Neutrophil (primary cell): Measurements from ENCODE around the gene PTGDS.

Experiments used
- H3K27ac ChIP-seq: fragments of 200-600 bp; sonication (generic); 2 replicates; pipeline ENCODE4 v1.5.1; 2016; ENCODE audit warnings: mild to moderate bottlenecking, moderate library complexity
- H3K27me3 ChIP-seq: fragments of 200-600 bp; sonication (generic); 2 replicates; pipeline ENCODE4 v1.6.0; 2016; ENCODE audit warnings: mild to moderate bottlenecking
- H3K36me3 ChIP-seq: fragments of 200-600 bp; sonication (generic); 2 replicates; pipeline ENCODE4 v1.5.1; 2017
- H3K4me1 ChIP-seq, 2 experiments: fragments of 200-600 bp in 1 of 2; sonication (generic) in 1 of 2; 1 replicate in 1 of 2; 2 replicates in 1 of 2; pipeline versions ENCODE4 v1.5.1 to v1.6.1; 2013 to 2016; ENCODE audit warnings: low read depth in 1 of 2, low read length in 1 of 2, mild to moderate bottlenecking in 1 of 2, moderate library complexity in 1 of 2; ENCODE audit not compliant: control insufficient read depth in 1 of 2, insufficient read depth in 1 of 2
- H3K4me3 ChIP-seq, 2 experiments: fragments of 200-600 bp in 1 of 2; sonication (generic) in 1 of 2; 1 replicate in 1 of 2; 2 replicates in 1 of 2; pipeline ENCODE4 v1.5.1; 2013 to 2016; ENCODE audit warnings: low read depth in 1 of 2, low read length in 1 of 2, mild to moderate bottlenecking in 1 of 2, moderate library complexity in 1 of 2
- H3K9me3 ChIP-seq: fragments of 200-600 bp; sonication (generic); 2 replicates; pipeline ENCODE4 v1.5.1; 2016
- CTCF ChIP-seq: fragments of 200-600 bp; sonication (generic); IDR thresholded peaks from 2 replicates; pipeline ENCODE4 v1.5.1; 2016; ENCODE audit warnings: antibody characterized with exemption

Gene PTGDS

GRCh38 chr9:137011156-137011555 is 33.9 kb downstream of the PTGDS start:
- Histone ChIP-seq H3K36me3 (peaks cover 96% of the 10 kb centered on the region), H3K27ac (no peak overlapping the region), H3K4me1 (no peaks in the 10 kb centered on the region), H3K27me3 (no peaks in the 10 kb centered on the region), H3K4me3 (no peak overlapping the region), H3K9me3 (no peaks in the 10 kb centered on the region)
- no peak for TF ChIP-seq CTCF

GRCh38 chr9:137011907-137012675 is 34.8 kb downstream of the PTGDS start:
- no peak for TF ChIP-seq CTCF
- Histone ChIP-seq H3K36me3 (peaks cover 100% of the 10 kb centered on the region), H3K4me3 (no peak overlapping the region), H3K9me3 (no peaks in the 10 kb centered on the region), H3K27me3 (no peaks in the 10 kb centered on the region), H3K27ac (no peak overlapping the region), H3K4me1 (no peaks in the 10 kb centered on the region)

GRCh38 chr9:137012694-137013570 is 35.6 kb downstream of the PTGDS start:
- no peaks in the 10 kb centered on the region for H3K4me1 ChIP-seq
- TF ChIP-seq CTCF, result no peak
- H3K4me3 ChIP-seq, result no peak overlapping the region
- no peak overlapping the region for H3K27ac ChIP-seq
- no peaks in the 10 kb centered on the region for H3K9me3 ChIP-seq
- peaks cover 100% of the 10 kb centered on the region for H3K36me3 ChIP-seq
- no peaks in the 10 kb centered on the region for H3K27me3 ChIP-seq

- Histone ChIP-seq H3K27ac (no peak overlapping the region), H3K9me3 (no peaks in the 10 kb centered on the region), H3K4me1 (no peaks in the 10 kb centered on the region), H3K27me3 (no peaks in the 10 kb centered on the region), H3K4me3 (no peak overlapping the region), H3K36me3 (peaks cover 98% of the 10 kb centered on the region)
- TF ChIP-seq CTCF, result no peak
Observed at GRCh38 chr9:137013571-137013940, 36.3 kb downstream of the PTGDS start.

GRCh38 chr9:137014166-137014565 is 36.9 kb downstream of the PTGDS start:
- Histone ChIP-seq H3K27me3 (no peaks in the 10 kb centered on the region), H3K36me3 (peaks cover 98% of the 10 kb centered on the region), H3K9me3 (no peaks in the 10 kb centered on the region), H3K27ac (no peak overlapping the region), H3K4me3 (no peak overlapping the region), H3K4me1 (no peaks in the 10 kb centered on the region)
- no peak for TF ChIP-seq CTCF
